ENCODE data around the gene KSR1.
A peak's percentile ranks its signal among the peaks of the same experiment; 100 is the strongest.

KSR1 gene

DNA sequence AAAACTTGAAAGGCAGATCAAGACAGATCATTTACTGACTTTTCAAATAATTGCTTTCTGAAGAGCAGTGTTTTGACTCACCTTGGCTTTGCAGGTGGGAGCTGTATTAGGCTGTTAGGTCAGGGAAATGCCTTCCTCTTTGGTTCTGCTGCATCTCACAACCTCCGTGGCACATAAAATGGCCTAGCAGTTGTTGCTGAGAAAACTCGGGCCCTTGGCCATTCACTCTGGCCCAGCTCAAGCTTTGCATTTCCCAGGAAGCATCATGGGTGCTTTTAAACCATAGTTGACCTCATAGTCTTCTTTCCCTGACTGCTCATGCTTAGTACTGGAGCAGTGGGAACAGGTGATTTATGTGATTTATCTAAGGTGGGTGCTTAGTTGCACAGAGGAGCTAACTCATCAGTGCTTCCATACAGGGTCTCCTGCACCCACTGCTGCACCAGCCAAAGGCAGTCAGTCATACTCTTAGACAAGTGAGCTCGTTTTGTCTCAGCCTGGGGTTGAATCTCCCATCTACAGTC, 83.6 kb downstream of the KSR1 start:
- DNase-seq, result no peak

DNA sequence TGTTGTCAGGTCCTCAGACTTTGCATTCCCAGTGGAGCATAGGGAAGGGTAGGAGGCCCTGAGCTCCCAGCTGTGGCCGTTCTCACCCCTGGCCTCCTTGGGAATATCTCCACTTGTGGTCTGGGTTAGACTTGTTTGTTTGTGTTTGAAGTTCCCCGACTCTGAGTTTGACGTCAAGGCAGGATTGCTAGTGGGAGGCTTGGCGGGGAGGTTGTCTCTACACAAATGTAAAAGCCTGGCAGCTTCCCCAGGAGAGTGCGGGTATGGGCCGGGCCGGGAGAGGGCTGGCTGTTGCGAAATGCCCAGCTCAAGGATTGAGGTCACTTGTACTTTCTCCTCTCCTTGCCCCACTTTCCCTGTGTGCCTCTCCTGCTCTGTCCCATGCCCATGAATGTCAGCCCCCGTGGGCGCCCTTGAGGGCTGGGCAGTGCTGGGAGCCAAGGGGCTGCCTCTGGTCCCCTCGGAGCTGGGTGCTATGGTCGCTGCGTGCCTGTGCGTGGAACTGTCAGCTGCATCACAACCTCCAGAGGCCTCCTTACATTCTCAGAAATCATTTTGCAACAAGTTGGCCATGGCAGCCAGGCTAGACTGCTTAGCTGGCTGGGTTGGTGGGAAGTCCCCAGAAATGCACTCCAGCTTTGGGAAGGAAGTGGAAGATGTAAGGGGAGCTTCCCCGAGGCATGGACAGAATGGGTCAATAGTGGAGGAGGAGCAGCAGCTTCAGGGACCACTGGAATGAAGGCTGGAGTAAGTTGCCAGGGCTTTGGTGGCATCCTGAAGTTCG, 84.3 kb downstream of the KSR1 start:
- DNase-seq, result no peak

DNA sequence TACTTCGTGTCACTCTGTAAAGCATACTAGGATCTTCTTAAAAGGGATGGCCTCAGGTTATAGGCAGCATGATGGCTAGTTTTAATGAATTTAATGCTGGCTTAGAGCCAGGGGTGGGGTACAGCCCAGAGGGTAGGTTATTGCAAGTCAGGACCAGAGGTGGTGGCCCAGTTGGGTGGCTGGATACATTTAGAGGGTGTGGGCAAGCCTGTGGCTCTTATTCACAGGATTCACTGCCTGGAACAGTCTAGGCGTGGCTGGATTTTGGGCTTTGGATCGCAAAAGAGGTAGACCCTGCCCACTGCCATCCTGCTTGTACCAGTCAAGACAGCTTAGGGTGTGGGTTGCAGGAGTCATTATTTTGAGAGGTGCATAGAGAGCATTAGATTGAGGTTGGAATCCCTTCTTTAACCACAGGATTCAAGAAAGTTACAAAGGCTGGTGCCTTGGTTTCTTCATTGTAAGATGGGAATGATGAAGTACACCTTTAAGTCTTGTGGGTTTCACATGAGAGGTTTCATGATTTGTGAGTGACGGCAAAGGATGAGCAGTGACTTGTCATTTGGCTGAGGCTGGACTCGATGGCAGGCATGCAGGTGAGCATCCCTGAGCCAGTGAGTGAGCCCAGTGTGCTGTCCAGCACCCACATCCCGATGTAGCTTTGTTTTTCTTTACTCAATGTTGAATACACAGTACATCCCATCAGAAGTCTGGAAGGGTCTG, 85.2 kb downstream of the KSR1 start:
- DNase-seq, result no peak

DNA sequence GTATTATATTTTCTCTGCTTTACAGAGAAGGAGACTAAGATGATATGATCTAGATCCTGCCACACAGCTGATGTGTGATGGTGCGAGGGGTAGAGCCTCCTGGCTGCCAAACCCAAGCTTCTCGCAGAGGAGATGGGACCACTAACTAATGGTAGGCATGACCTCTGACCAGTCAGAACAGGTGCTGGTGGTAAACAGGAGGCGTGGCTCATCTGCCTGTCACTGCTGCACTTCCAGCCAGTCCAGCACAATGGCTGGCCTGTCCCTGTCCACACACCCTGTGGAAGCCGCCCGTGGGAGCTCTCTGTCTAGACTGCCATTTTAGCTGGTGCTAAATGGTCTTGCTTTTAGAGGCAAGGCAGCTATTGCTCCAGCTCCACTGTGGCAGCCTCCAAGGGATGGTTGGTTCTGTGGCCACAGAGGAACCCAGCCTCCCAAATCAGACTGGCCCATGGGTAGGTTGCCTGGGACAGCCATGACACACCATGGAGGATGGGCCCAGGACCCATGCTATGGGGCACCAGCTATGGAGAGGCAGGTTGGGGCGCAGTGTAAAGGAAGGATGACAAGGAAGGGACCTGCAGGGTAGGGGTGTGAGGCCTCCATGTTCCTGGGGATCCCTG, 86.7 kb downstream of the KSR1 start:
- no peak for DNase-seq

DNA sequence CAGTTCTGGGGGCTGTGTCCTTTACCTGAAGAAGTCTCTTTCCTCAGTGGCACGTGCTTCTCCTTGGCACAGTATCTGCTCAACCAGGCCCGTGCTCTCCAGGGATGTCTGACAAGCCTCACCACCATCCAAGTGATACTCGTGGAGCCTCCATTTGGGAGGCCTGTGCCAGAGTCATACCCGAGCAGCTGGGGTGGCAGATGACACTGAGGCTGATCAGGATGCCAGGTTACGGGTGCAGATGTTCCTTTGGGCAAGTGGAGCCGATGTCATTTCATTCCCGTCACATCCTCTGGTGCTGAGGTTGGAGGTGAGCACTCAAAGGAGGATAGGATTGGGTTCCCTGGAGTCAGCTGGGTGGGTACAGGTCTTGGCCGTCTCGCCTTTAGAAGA, 87.2 kb downstream of the KSR1 start:
- DNase-seq, result no peak

DNA sequence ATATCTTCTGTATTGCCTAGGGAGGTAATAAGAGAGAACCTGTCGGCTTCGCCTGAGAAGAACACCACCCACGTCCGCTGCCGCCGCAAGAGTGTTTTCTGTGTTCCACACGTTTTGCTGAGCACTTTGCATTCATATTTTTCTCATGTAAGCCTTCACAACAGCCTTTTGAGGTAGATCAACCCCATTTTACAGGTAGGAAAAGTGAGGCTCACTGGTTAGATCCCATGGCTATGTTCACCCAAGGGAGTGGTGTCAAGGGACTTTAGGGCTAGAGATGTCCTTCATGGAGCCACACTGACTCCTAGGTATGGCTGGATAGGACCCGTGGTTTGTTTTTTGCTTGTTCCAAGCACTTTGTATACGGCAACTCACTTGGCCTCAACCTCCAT, 87.7 kb downstream of the KSR1 start:
- DNase-seq, result no peak

DNA sequence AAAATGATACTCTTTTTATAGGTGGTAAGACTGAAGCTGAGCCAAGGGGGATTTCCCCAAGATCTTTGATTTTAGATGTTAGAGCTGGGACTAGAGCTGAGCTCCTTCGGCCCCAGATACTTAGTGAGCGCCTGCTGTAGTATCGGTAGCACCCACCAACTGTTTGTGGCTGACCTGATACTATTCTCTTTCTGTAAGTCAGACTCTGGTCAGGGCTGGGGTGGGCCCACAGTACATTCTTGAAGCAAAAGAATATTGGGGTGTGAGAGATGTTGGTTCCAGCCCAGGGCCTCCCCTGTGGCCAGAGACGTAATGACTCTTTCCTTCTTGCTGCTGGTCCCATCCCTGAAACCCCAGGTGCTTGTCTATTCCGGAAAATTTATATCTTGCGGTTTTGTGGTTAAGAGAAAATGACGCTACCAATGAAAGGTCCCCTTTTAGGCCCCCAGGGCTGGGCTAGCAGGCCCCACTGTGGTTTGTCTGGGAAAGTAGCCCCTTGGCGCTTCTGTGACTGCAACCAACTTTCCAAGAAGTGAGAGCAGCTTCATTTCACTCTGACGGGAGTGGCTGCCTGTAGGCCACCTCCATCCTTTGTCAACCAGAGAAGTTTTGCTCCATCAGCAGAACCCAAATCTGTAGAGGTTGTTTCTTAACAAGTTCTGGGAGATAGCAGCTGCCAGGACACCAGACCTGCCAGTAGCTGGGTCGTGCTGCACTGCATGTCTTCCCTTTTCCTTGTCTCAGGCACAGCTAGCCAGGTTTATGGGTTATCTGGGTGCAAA, 88.3 kb downstream of the KSR1 start:
- peak; percentile 86 for DNase-seq

DNA sequence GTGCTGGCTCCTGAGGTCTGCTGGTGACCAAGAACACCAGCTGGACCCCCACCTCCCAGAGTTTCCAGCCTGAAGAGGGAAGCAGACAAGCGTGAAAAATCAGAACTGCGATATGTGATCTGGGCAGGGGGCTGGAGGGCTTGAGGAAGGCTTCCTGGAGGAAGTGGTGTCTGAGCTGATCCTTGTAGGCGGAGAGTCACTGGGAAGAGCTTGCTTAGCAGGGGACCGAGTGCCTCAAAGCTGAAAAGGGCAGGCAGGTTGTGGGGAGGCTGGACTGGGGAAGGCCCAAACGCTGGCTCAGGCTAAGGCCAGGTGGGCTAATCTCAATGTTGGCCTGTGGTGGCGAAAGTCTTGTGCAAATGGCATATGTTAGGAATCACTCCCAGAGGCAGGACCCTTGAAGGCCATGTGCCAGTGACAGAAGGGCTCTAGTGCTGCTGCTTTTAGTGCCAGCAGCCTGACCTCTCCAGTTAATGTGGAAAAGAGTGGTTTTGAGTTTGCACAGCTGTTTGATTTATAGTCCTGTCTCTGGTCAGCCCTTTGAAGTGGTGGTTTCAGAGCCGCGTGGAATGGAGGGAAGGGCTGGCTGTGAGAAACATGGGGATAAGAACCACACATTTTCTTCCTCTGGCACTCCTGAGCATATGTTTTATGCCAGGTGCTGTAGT, 89.4 kb downstream of the KSR1 start:
- no peak for DNase-seq

DNA sequence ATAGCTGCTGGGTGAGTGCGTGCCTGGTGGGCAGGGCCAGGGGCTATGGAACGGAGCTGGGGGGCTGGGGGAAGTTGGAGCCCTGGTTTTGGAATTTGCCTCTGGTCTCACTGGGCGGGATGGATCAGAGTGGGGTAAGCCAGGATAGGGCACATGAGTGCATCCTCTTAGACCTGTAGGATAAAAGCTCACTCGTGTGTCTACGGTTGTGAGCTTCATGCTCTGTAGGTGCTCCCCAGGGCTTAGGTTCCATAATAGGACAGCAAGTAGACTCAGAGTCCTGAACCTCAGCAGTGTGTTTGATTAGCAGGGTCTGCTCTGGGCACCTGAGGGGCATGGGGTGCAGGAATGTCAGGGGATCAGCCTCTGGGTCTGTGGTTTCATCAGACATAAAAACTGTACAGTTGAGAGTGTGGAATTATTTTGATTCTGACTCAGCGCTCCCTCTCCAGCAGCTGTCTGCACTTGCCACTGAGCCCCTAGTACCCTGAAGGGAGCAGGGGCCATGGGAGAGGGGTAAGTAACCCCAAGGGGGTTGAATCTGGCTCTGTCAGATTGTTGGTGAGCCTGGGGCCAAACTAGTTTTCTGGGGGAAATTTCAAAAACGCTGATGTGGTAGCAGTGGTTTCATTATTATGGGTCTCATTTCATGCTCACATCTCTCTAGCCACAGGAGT, 90.5 kb downstream of the KSR1 start:
- no peak for DNase-seq

DNA sequence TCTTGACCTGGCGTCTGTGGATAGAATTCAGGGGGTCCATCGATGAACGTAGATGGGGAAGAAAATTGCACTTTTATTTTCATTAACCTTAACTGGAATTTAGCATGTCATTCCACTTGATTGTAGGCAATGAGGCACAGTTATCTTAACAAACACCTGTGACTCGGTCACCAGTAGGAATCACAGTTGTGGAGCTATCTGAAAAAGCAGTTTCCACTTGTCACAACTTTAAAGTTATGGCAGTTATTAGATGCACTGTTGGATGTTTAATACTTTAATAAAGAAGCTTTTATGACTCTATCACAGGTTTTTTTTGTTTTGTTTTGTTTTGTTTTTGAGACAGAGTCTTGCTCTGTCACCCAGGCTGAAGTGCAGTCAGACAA, 91.0 kb downstream of the KSR1 start:
- DNase-seq, result no peak

DNA sequence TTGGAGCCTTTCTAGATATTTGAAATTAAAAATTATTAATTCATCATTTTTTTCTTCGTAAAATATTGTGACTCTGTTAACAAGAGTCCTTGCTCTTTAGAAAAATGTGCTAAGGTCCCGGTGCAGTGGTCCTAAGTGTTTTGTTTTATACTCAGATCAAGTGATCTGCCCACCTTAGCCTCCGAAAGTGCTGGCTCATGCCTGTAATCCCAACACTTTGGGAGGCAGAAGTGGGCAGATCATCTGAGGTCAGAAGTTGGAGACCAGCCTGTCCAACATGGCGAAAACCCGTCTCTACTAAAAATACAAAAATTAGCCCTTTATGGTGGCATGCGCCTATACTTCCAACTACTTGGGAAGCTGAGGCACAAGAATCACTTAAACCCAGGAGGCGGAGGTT, 92.1 kb downstream of the KSR1 start:
- no peak for DNase-seq

DNA sequence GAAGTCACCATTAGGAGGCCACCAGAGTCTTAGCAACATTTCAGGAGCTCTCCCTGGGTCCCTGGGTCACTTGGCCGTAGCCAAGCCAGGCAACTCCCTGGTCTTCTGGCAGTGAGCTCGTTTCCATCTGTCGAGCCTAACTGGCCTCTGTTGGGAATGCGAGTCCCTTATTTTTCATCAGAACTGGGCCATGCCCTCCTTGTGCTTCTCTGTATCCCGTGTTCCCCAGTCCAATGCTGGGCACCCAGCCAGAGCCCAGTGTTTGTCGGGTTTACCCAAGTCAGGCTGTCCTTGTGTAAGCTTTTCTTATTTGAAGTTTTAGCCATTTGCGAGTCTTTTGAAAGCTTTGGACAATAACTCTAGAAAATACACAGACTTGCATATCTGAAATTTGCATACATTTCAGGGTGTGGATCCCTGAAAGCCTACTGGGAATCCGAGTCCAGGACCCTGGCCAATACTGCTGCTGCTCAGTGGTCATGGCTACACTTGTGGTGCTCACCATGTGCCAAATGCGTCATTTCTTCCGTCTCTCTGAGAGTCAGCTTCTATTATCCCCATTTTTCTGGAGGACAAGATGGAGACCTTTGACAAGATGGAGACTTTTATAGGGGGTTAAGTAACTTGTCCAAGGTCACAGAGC, 93.1 kb downstream of the KSR1 start:
- DNase-seq, result no peak

DNA sequence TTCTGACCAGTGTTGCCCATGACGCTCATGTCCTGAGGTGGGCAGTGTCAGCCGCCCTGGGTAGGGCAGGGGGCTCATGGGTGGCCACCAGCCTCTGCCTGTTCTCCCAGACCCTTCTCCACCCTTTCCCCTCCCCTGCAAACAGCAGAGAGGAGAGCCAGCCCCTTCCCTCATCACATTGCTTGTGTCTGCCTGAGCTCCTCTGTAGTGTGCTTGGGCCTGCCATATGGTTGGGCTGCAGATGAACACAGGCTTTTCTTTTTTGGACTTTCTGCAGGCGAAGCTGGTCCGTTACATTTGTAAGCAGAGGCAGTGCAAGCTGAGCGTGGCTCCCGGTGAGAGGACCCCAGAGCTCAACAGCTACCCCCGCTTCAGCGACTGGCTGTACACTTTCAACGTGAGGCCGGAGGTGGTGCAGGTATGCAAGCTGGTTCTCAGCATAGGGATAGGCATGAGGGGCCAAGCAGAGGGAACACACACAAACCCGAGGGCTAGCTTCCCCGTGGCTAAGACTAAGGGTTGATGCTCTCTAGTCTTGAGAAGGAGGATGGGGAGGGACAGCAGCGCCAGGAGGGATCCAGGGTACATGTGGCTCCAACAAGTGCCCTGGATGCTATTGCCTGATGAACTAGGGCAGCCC, 94.2 kb downstream of the KSR1 start:
- no peak for DNase-seq

DNA sequence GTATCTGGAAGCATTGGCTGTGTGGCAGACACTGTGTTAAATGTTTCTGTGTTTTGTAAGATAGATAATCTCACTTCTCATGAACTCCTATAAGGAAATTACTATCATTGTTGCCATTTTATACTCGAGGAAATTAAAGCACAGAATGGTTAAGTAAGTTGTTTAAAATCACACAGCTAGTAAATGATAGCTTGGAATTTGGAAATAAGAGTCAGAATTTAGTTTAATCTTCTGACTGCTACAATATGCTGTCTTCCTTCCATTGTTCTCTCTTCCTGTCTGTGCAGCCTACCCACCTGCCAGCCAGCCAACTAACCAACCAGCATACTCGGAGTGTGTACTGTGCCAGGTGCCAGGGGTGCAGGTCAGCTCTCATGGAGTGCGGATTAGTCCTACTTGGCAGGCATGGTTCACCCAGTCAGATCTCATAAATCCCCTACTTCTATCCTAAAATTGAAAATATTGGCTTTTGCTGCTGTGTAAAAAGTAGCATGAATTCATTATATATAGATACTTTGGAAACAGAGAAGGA, 94.8 kb downstream of the KSR1 start:
- no peak for DNase-seq

DNA sequence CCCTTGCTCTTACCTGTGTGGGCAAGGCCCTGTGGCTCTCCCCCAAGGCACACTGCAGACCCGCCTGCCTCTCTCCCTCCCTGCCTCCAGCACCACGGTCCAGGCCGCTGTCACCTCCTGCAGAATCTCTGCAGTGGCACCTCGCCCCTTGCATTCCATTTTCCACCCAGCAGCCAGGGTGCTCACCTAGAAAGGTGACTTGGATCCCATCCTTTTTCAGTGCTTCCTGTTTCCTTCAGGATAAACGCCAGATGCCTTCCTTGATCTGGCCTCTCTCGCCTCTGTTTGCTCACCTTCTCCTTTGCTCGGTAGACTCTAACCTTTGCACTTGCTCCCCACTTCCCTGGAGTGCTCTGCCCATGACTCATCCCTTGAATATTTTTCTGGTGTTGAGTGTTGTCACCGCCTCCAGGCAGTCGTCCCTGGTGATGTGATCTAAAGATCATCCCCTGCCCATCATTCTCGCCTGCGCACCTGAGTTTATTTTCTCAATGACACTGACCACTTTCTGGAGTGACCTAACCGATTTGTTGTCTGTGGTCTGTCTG, 95.5 kb downstream of the KSR1 start:
- DNase-seq, result no peak

DNA sequence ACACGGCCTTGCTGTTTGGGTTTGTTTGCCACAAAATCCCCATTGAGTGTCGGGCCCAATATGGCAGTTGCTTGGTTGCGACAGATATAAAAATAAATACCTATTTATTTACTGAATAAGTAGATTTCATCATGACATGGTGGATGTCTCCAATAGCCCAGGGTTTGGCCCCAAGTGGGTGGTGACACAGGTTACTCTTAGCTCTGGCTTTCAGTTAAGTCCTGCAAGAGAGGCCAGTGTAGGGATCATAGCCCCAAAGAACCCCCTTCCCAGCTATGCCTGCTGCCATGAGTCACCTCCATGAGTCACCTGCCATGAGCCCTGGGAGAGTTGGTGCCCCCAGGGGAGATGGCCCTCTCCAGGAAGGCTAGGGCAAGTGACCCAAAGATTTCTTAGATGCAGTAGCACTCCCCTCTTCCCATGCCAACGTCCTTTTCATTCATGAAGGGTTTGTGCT, 96.1 kb downstream of the KSR1 start:
- DNase-seq, result no peak

DNA sequence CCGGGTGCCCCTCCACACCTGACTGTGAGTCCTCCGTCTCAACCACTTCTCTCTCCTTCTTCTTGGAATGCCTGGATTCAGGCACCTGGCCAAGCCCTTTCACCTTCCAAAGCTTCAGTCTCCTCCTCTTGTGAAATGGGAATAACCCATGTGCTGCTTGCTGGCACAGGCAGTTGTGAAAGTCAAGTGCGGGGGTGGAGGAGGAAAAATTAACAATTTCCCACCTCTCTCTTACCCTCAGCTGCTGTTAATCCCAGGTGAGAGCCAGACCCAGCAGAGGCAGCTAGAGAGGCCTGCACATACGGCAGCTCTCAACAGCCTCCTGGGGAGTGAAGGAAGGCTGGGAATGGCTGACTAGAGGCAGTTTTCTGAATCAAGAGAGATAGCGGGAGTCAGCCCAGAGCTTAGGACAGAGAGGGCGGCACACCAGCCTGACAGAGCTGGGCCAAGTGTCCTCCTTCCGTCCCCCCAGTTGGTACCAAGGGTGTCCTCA, 96.8 kb downstream of the KSR1 start:
- DNase-seq, result no peak

DNA sequence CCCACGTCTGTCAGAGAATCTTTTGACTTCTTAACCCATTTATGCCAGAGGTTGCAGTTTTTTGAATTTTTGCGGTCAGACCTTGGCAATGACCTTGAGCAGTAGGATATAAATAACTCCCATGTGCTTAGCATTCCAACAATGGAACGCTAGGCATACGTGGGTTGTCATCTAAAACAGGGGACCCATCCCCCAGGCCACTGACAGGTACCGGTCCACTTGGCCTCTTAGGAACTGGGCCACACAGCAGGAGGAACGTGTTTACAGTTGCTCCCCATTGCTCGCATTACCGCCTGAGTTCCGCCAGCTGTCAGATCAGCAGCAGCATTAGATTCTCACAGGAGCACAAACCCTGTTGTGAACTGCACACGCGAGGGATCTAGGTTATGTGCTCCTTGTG, 97.9 kb downstream of the KSR1 start:
- DNase-seq, result no peak

DNA sequence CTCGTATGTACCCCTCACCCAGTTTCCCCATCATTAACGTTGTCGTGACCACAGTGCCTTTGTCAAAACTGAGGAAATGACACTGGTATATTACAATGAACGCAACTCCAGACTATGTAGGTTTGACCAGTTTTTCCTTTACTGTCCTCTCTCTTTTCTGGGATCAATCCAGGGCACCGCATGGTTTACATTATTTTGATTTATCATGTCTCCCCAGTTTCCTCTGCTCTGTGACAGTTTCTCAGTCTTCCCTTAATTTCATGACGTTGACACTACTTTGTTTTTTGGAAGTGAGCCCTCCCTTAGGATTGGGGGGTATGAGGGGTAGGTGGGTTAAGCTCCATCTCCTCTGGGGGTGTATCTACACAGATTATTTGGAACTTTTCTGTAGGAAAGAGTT, 98.7 kb downstream of the KSR1 start:
- no peak for DNase-seq

DNA sequence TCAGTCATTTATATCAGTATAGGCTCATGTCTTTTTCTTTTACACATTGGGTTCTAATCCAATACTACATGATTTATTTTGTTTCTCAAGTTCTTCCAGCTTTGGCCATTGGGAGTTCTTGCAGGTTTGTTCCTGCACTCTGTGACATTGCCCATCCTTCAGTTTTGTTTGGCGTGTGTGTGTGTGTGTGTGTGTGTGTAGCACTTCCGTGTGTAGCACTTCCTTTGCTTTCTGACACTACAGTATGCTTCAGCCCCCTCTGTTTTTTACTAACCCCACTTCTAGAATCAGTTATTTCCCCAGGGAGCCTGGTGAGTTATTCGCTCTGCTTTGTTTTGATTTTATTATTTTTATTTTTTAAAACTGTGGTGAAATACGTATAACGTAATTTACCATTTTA, 99.1 kb downstream of the KSR1 start:
- no peak for DNase-seq
